Activated CD8-positive, alpha-beta memory T cell treated with anti-CD3 and anti-CD28 coated beads, Interleukin-2, amount 10 ng/mL, durations not matched to agents 7 days and 5 days (primary cell): ENCODE results near the gene KRTAP4-16. TPM values are rescaled to one million over a fixed set of nuclear protein-coding genes. Genes with fewer than 3 reads are reported as not detected.
"Not testable (repeated sequence)": the region's sequence is repeated elsewhere in the genome, so short reads cannot be mapped to it uniquely, and the experiment has no call there.

Experiments
- ATAC-seq: fragments of 150-1000 bp; cut with Tn5 transposase; one replicate; pipeline ENCODE4 v1.10.0; 2021; ENCODE audit warnings: moderate library complexity
- CTCF ChIA-PET: fragments of 350-600 bp; sonication (Branson Sonifier 250); formaldehyde crosslinking; loops from one replicate; lab custom pipeline; 2021; ENCODE audit warnings: antibody characterized with exemption; lab: Charles Lee
- DNase-seq: peaks from one replicate; pipeline ENCODE4 v3.0.0-alpha.2; 2020
- H3K27ac Mint-ChIP-seq: one replicate; pipeline ENCODE4 v1.8.0; 2021; ENCODE audit warnings: mild to moderate bottlenecking, mixed read lengths
- H3K27me3 Mint-ChIP-seq: one replicate; pipeline ENCODE4 v1.8.0; 2021; ENCODE audit warnings: mixed read lengths
- H3K36me3 Mint-ChIP-seq: one replicate; pipeline ENCODE4 v1.8.0; 2021; ENCODE audit warnings: mild to moderate bottlenecking, mixed read lengths
- H3K4me1 Mint-ChIP-seq: one replicate; pipeline ENCODE4 v1.8.0; 2021; ENCODE audit warnings: mixed read lengths
- H3K4me3 Mint-ChIP-seq: one replicate; pipeline ENCODE4 v1.8.0; 2021; ENCODE audit warnings: mild to moderate bottlenecking, moderate library complexity, mixed read lengths
- H3K9me3 Mint-ChIP-seq: one replicate; pipeline ENCODE4 v1.8.0; 2022; ENCODE audit warnings: low read depth, mixed read lengths
- total RNA-seq, 2 experiments: library from RNA; stranded (reverse); gene quantifications; one replicate each; pipeline ENCODE4 v1.2.3, GENCODE V29; 2021

The KRTAP4-16 gene
- total RNA-seq, 2 experiments from 2014 or later: not detected

DNA sequence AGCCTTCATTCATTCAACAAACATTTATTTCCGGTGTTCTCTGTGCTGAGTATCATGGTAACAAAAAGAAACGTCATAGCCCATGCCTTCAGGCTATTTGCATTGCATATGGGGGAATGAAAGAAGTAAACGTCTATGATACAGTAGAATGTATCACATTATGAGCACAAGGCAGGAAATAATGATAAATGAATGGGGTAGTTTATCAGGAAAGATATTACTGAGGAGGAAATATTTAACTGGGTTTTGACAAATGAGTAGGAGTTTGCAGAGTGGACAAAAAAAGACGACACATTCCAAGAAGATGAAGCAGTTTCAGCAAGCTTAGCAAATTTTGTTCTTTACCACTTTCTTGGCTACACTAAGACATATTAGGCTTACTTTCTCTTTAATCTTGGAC is 19.4 kb downstream of the KRTAP4-16 start:
- Mint-ChIP-seq H3K27ac (no peak overlapping the region), H3K36me3 (no peaks in the 10 kb centered on the region), H3K27me3 (peaks cover 15% of the 10 kb centered on the region), H3K9me3 (no peaks in the 10 kb centered on the region), H3K4me1 (no peaks in the 10 kb centered on the region), H3K4me3 (no peak overlapping the region)
- CTCF ChIA-PET: no interaction called here
- ATAC-seq (no peak), DNase-seq (no peak)

DNA sequence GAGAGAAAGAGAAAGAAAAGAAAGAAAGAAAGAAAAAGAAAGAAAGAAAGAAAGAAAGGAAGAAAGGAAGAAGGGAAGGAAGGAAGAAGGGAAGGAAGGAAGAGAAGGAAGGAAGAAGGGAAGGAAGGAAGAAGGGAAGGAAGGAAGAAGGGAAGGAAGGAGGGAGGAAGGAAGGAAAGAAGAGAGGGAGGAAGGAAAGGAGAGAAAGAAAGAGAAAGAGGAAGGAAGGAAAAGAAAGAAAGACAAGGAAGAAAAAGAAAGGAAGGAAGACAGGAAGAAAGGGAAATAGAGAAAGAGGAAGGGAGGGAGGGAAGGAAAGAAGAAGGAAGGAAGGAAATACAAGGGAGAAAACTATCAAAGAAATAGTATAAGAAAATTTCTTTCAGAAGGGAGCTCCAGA is 25.2 kb downstream of the KRTAP4-16 start:
- no peak overlapping the region for H3K4me3 Mint-ChIP-seq
- DNase-seq: no peak
- no peaks in the 10 kb centered on the region for H3K36me3 Mint-ChIP-seq
- ATAC-seq: no peak
- no peaks in the 10 kb centered on the region for H3K9me3 Mint-ChIP-seq
- H3K4me1 Mint-ChIP-seq: no peaks in the 10 kb centered on the region
- peaks cover 24% of the 10 kb centered on the region for H3K27me3 Mint-ChIP-seq
- no peak overlapping the region for H3K27ac Mint-ChIP-seq
- CTCF ChIA-PET: no interaction called here

DNA sequence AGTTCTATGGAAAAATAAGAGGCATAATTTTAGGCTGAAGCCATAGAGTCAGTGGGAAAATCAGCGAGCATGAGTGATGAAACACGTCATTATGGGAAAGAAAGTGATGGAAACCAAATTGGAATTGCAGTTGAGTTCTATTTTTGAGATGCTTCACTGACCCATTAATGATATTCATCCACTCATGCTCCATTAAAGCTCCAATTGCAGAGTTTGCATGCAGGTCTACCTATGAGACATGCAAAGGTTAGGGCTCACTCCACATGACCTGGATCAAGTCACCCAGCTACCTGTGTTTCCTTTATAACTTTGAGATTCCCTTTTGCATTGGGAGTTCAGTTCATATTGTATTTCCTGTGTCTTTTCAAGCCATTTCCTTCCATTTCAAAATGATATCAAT is 28.3 kb downstream of the KRTAP4-16 start:
- no peaks in the 10 kb centered on the region for H3K9me3 Mint-ChIP-seq
- ATAC-seq: no peak
- CTCF ChIA-PET: no interaction called here

DNA sequence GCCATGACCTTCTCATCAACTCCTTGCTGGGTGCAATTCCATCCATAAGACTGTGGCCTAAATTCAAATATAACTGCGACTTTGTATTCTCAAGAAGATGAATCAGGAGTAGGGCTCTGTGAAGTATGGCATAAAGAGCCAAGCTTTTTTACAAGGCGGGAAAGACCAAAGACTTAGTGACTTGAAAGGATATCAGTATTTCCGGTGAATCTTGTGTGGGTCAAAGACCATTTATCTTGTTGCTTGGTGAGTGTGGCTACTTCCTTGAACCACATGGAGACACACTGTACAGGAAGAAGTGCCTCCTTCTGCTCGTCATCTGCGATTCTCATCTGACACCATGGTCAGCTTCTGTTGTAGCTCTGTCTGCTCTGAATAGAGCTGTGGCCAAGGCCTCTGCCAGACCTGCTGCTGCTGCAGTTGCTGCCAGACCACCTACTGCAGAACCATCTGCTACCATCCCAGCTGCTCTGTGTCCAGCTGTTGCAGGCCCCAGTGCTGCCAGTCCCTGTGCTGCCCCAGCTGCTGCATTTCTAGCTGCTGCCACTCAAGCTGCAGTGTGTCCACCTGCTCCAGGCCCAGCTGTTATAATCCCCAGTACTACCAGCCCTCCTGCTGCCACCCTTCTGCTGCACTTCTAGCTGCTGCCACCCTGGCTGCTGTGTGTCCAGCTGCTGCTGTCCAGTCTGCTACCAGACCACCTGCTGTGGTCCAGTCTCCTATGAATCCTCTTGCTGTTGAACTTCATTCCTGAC is 30.2 kb downstream of the KRTAP4-16 start:
- Mint-ChIP-seq H3K27ac (no peak overlapping the region), H3K9me3 (no peaks in the 10 kb centered on the region), H3K4me1 (peaks cover 2% of the 10 kb centered on the region), H3K27me3 (peaks cover 21% of the 10 kb centered on the region), H3K36me3 (no peaks in the 10 kb centered on the region), H3K4me3 (no peak overlapping the region)
- ATAC-seq (no peak), DNase-seq (no peak)
- CTCF ChIA-PET: no interaction called here

More for the DNA sequence above, 28.3 kb downstream of the KRTAP4-16 start:
- DNase-seq: no peak
- Mint-ChIP-seq H3K4me3 (no peak overlapping the region), H3K4me1 (peaks cover 2% of the 10 kb centered on the region), H3K27ac (no peak overlapping the region), H3K36me3 (no peaks in the 10 kb centered on the region), H3K27me3 (peaks cover 24% of the 10 kb centered on the region)

DNA sequence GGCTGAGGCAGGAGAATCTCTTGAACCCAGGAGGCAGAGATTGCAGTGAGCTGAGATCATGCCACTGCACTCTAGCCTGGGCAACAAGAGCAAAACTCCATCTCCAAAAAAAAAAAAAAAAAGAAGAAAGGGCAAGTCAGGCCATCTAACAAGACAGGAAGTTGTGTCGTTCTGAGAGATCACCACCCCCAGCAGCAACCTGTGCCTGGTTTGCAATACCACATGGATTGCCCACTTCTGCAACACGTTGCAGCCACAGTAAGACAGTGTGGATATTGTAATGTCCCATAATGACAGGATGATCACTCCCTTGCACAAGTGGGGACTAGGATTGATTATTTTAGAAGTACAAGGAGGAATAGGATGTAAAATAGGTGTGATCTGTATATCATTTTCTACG is 33.0 kb downstream of the KRTAP4-16 start:
- ATAC-seq (no peak), DNase-seq (no peak)
- Mint-ChIP-seq H3K27ac (no peak overlapping the region), H3K9me3 (no peaks in the 10 kb centered on the region), H3K36me3 (no peaks in the 10 kb centered on the region), H3K4me3 (no peak overlapping the region), H3K4me1 (peaks cover 7% of the 10 kb centered on the region), H3K27me3 (peaks cover 5% of the 10 kb centered on the region)
- CTCF ChIA-PET: no interaction called here

DNA sequence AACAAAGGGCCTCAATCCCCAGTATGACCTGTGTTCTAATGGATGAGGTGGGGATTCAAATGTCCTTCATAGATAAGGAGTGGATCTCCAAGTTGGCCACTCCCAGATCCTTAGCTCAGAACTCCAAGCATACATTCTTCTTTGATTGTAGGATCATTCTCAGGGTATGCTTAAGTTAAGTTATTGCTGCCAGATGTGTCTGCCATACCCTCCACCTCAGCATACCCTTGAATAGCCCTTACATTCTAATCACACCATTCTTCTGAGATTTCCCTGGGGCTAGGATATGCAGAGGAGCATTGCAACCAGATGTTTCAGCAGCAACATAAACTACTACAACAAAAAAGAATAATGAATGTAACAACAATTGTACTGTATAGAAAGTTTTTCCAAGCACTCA is 34.7 kb downstream of the KRTAP4-16 start:
- ATAC-seq (no peak), DNase-seq (no peak)
- Mint-ChIP-seq H3K4me1 (peaks cover 7% of the 10 kb centered on the region), H3K36me3 (no peaks in the 10 kb centered on the region), H3K4me3 (no peak overlapping the region), H3K27me3 (peaks cover 8% of the 10 kb centered on the region), H3K27ac (no peak overlapping the region), H3K9me3 (no peaks in the 10 kb centered on the region)
- CTCF ChIA-PET: no interaction called here

DNA sequence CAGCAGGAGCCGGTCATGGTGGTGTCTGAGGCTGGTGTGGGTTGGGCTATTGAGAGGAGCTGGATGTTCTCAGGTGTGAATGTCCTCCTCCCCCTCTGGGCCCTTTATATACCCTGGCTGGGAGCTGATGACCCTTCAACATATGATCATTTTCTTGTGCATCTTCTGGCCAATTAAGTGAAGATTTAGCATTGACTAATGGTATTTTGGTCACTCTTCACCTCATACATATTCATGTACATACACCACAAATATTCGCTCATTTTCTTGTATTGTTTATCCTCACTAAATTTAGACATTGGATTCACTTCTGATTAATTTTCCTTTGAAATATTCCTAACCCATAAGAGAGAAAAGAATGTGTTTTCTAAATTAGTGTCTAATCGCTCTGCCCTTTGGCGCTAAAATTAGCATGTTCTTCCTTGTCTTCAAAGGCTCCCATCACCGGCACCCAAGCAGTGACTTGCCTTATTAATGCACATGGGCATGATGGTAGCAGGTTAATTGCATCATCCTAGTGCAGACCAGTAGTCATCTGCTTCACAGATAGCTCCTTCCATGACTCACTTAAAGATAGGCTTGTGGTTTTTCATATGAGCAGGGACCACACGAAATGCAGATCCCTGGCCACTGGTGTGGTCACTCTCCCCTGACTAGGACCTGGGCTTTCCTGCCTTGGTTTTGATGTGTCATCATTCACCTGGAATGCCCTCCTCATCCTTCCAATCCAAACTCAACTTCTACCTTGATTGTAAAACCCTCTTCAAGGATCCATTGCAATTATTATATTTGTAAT is 36.0 kb downstream of the KRTAP4-16 start, which contains the start of gene KRTAP2-4:
Gene KRTAP2-4 (minus strand): TSS at position 51 of the 796 bp plus-strand sequence. CDS start 34 bp downstream, at position 17.
- Mint-ChIP-seq H3K4me3 (no peak within 1 kb of the TSS), H3K27ac (no peak within 1 kb of the TSS), H3K9me3 (no peaks in the 10 kb centered on the region), H3K27me3 (peaks cover 16% of the 10 kb centered on the region), H3K36me3 (no peaks in the 10 kb centered on the region), H3K4me1 (peaks cover 7% of the 10 kb centered on the region)
- CTCF ChIA-PET: no interaction called here
- DNase-seq (no peak), ATAC-seq (no peak)

DNA sequence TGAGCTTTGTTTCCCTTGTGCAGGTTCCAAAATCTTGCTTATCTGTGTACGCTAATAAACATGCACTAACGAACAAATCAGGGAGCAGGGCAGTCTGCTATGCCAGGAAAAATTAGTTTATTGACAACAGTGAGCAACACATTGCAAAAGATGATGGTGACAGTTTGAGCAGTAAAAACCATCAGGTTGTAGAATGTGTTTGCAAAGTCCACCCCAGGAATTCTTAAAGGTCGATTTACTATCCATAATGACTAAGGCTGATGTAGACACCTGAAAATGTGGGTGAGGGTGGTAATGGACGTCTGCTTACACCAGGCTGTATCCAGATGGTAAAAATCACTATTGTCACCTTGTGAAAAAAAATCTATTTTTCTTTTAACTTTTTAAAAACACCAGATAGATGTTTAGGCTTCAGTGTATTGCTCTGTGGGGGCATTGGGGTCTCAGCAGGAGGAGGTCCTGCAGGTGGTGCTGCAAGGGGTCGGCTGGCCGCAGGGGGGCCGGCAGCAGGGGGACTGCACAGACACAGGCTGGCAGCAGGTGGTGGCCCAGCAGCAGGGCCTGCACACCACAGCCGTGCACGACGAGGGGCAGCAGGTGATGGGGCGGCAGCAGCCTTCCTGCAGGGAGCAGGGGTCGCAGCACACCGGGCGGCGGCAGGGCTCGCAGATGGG is 36.9 kb downstream of the KRTAP4-16 start:
- H3K4me1 Mint-ChIP-seq, ATAC-seq, DNase-seq, H3K9me3 Mint-ChIP-seq, H3K27ac Mint-ChIP-seq, H3K36me3 Mint-ChIP-seq, H3K4me3 Mint-ChIP-seq: not testable (repeated sequence)
- peaks cover 25% of the 10 kb centered on the region for H3K27me3 Mint-ChIP-seq
- CTCF ChIA-PET: interaction anchor here (0.5 kb wide), 1 partner anchor 46 kb away, joined by 3 read pairs; no protein-coding TSS in a partner anchor

DNA sequence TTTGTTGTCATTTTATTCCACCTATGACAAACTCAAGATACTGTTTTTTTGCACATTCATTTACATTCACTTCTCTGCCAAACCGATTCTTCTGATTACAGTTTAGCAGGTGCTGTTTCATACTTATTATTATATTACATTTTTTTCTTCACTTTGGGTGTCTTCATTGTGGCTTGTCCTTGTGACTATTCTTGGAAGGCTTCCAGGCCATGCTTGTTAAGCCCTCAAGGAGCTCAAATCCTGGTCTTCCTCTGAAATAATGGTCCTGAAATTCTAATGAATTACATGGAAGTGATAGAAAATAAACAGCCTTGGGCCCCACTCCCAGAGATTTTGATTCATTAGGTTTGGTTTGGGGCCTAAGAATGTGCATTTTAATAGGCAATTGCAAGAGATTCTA is 37.7 kb downstream of the KRTAP4-16 start:
- ATAC-seq (no peak), DNase-seq (no peak)
- H3K36me3 Mint-ChIP-seq: no peaks in the 10 kb centered on the region
- H3K4me1 Mint-ChIP-seq: peaks cover 7% of the 10 kb centered on the region
- H3K9me3 Mint-ChIP-seq: no peaks in the 10 kb centered on the region
- H3K4me3 Mint-ChIP-seq: no peak overlapping the region
- H3K27ac Mint-ChIP-seq: no peak overlapping the region
- H3K27me3 Mint-ChIP-seq: peaks cover 31% of the 10 kb centered on the region
- CTCF ChIA-PET: interaction anchor here (0.5 kb wide), 1 partner anchor 45 kb away, joined by 3 read pairs; no protein-coding TSS in a partner anchor

DNA sequence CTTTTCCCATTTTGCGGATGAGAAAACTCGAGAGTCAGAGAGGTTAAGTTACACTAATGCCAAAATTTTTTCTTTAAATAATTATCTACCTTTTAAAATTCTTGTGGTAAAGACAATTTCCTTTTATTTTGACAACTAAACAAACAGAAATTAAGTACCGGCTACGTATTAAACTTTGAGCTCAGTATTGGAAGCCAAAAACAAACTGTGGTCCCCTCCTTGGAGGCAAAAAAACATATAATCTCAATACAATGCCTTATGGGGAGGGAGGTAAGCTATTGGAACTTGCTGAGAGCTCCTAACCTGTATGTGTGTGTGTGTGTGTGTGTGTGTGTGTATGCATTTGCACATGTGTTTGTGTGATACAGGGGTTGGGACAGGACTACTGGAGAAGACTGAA is 38.6 kb downstream of the KRTAP4-16 start:
- H3K4me1 Mint-ChIP-seq: peaks cover 5% of the 10 kb centered on the region
- H3K4me3 Mint-ChIP-seq: no peak overlapping the region
- ATAC-seq: no peak
- peaks cover 39% of the 10 kb centered on the region for H3K27me3 Mint-ChIP-seq
- no peak overlapping the region for H3K27ac Mint-ChIP-seq
- no peaks in the 10 kb centered on the region for H3K36me3 Mint-ChIP-seq
- CTCF ChIA-PET: no interaction called here
- no peaks in the 10 kb centered on the region for H3K9me3 Mint-ChIP-seq
- DNase-seq: no peak

DNA sequence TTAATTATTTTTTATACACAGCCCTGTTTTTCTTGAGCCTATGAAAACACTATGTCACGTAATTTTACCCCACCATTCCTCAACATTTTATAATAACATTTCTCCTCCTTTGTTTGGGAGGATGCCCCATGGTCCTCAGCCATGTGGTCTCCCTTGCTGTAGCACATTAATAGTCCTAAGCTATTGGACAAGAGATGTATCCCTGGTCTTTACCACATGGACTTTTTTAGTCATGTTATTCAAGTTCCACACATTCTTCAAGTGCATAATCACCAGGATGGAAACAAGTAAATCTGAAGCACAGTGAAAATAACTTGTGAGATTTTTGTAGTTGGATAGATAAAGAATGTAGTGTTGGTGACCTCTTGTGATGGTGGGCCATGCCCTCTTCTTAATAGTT is 40.0 kb downstream of the KRTAP4-16 start:
- DNase-seq: no peak
- Mint-ChIP-seq H3K4me1 (peaks cover 5% of the 10 kb centered on the region), H3K9me3 (peaks cover 3% of the 10 kb centered on the region), H3K36me3 (no peaks in the 10 kb centered on the region), H3K27ac (no peak overlapping the region), H3K4me3 (no peak overlapping the region), H3K27me3 (peaks cover 48% of the 10 kb centered on the region)
- CTCF ChIA-PET: no interaction called here
- no peak for ATAC-seq

DNA sequence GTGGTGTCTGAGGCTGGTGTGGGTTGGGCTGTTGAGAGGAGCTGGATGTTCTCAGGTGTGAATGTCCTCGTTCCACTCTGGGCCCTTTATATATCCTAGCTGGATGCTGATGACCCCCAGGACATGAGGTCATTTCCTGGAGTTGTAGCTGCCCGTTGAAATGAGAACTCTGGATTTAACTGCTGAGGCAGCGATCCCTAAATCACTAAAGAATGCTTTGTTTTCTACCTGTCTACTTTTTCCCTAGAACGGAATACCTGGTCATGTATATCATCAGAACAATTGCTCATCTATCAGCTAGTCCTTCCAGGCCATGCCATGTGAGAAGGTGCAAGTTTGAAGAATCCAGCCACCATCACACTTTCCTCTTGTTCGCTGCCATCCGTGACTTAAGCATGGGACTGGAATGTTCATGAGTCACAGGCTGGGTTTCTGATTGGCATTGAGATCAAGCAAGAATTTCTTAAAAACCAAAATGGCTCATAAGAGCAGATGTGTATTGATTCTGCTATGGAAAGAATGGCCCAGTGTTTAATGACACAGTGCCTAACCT is 41.9 kb downstream of the KRTAP4-16 start, which contains the start of gene KRTAP2-3:
Gene KRTAP2-3 (minus strand): TSS at position 63 of the 553 bp plus-strand sequence. CDS start 64 bp downstream, outside the sequence.
- H3K36me3 Mint-ChIP-seq: no peaks in the 10 kb centered on the region
- CTCF ChIA-PET: no interaction called here
- peaks cover 51% of the 10 kb centered on the region for H3K27me3 Mint-ChIP-seq
- no peak within 1 kb of the TSS for H3K4me3 Mint-ChIP-seq
- H3K9me3 Mint-ChIP-seq: peaks cover 3% of the 10 kb centered on the region
- DNase-seq: no peak
- H3K4me1 Mint-ChIP-seq: no peaks in the 10 kb centered on the region
- no peak within 1 kb of the TSS for H3K27ac Mint-ChIP-seq
- no peak for ATAC-seq
